KOPT-K1 (cell line): Measurements from ENCODE around the gene GRK4.
"Not testable (repeated sequence)": the region's sequence is repeated elsewhere in the genome, so short reads cannot be mapped to it uniquely, and the experiment has no call there.

ENCODE experiments used
- H3K27ac ChIP-seq: fragments of 200-600 bp; sonication (generic); 2 replicates; pipeline ENCODE4 v1.5.1; 2016; ENCODE audit warnings: antibody characterized with exemption, mild to moderate bottlenecking, low read depth, low read length; ENCODE audit not compliant: poor library complexity, severe bottlenecking
- H3K36me3 ChIP-seq: fragments of 200-600 bp; sonication (generic); 2 replicates; pipeline ENCODE4 v1.5.1; 2017; ENCODE audit warnings: antibody characterized with exemption, mild to moderate bottlenecking, low read length, moderate library complexity; ENCODE audit not compliant: insufficient read depth
- H3K9me3 ChIP-seq: fragments of 200-600 bp; sonication (generic); 2 replicates; pipeline ENCODE4 v1.5.1; 2017; ENCODE audit warnings: antibody characterized with exemption, low read length, mild to moderate bottlenecking; ENCODE audit not compliant: insufficient read depth, poor library complexity, severe bottlenecking

GRK4 gene

GRCh38 chr4:2963175-2963965, at the start of gene GRK4, which contains the start of gene NOP14:
GRK4 (plus strand) TSS chr4:2963571; CDS start chr4:2964071, 500 bp downstream.
NOP14 (minus strand) TSS chr4:2963406; CDS start chr4:2963319, 87 bp downstream.
- H3K36me3 ChIP-seq = peaks cover 27% of the 10 kb centered on the region
- peak within 1 kb of the TSS; percentile 82 for H3K27ac ChIP-seq
- H3K9me3 ChIP-seq = no peaks in the 10 kb centered on the region

GRCh38 chr4:2914256-2915126, 48.9 kb upstream of the GRK4 start:
- peak overlapping the region; percentile 12 for H3K27ac ChIP-seq
- peaks cover 83% of the 10 kb centered on the region for H3K36me3 ChIP-seq
- H3K9me3 ChIP-seq = no peaks in the 10 kb centered on the region

GRCh38 chr4:2915789-2916188, 47.6 kb upstream of the GRK4 start:
- H3K36me3 ChIP-seq = peaks cover 78% of the 10 kb centered on the region
- H3K9me3 ChIP-seq = no peaks in the 10 kb centered on the region
- no peak overlapping the region for H3K27ac ChIP-seq

GRCh38 chr4:2916696-2917095, 46.7 kb upstream of the GRK4 start:
- peaks cover 71% of the 10 kb centered on the region for H3K36me3 ChIP-seq
- H3K9me3 ChIP-seq = not testable (repeated sequence)

GRCh38 chr4:2918300-2918699, 45.1 kb upstream of the GRK4 start:
- H3K36me3 ChIP-seq = peaks cover 74% of the 10 kb centered on the region
- H3K9me3 ChIP-seq, H3K27ac ChIP-seq: not testable (repeated sequence)

More at GRCh38 chr4:2916696-2917095, 46.7 kb upstream of the GRK4 start:
- H3K27ac ChIP-seq = not testable (repeated sequence)

GRCh38 chr4:2918714-2919113, 44.7 kb upstream of the GRK4 start:
- H3K9me3 ChIP-seq, H3K27ac ChIP-seq: not testable (repeated sequence)
- H3K36me3 ChIP-seq = peaks cover 74% of the 10 kb centered on the region

- peaks cover 78% of the 10 kb centered on the region for H3K36me3 ChIP-seq
- not testable (repeated sequence) for H3K27ac ChIP-seq, H3K9me3 ChIP-seq
Measured at GRCh38 chr4:2922453-2923101, 40.8 kb upstream of the GRK4 start.

- H3K9me3 ChIP-seq = no peaks in the 10 kb centered on the region
- H3K27ac ChIP-seq = no peak overlapping the region
- peaks cover 84% of the 10 kb centered on the region for H3K36me3 ChIP-seq
Measured at GRCh38 chr4:2923141-2923551, 40.2 kb upstream of the GRK4 start.

GRCh38 chr4:2923668-2924173, 39.6 kb upstream of the GRK4 start:
- Histone ChIP-seq H3K9me3 (no peaks in the 10 kb centered on the region), H3K27ac (no peak overlapping the region), H3K36me3 (peaks cover 85% of the 10 kb centered on the region)

- Histone ChIP-seq H3K36me3 (peaks cover 85% of the 10 kb centered on the region), H3K27ac (no peak overlapping the region)
Measured at GRCh38 chr4:2924286-2924685, 39.1 kb upstream of the GRK4 start.

GRCh38 chr4:2924765-2925301, 38.5 kb upstream of the GRK4 start:
- Histone ChIP-seq H3K36me3 (peaks cover 85% of the 10 kb centered on the region), H3K9me3 (no peaks in the 10 kb centered on the region), H3K27ac (no peak overlapping the region)

More at GRCh38 chr4:2924286-2924685, 39.1 kb upstream of the GRK4 start:
- H3K9me3 ChIP-seq = no peaks in the 10 kb centered on the region

- H3K27ac ChIP-seq = no peak overlapping the region
- H3K9me3 ChIP-seq = no peaks in the 10 kb centered on the region
- peaks cover 87% of the 10 kb centered on the region for H3K36me3 ChIP-seq
Measured at GRCh38 chr4:2925496-2925895, 37.9 kb upstream of the GRK4 start.

GRCh38 chr4:2925931-2926860, 37.2 kb upstream of the GRK4 start:
- peaks cover 94% of the 10 kb centered on the region for H3K36me3 ChIP-seq
- H3K27ac ChIP-seq = no peak overlapping the region
- H3K9me3 ChIP-seq = no peaks in the 10 kb centered on the region
